Measurements from ENCODE around the gene RFWD3.

The RFWD3 gene

DNA sequence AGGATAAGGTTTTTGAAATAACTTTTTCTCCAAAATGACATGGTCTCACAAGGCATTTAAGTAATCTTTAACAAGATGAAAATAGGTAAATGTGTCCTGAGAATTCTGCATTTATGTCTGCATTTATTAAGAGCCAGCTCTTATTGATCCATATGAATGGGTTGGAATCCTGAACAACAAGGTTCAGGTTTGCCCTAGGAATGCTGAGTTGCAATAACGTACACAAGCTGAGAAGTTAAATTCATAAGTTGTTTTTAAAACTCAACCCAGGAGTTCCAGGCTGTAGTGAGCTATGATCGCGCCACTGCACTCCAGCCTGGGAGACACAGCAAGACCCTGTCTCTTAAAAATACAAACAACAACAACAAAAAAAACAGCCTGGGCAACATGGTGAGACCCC is 87.8 kb downstream of the RFWD3 start:
- no peak for DNase-seq (ENCODE audit: low spot score)

DNA sequence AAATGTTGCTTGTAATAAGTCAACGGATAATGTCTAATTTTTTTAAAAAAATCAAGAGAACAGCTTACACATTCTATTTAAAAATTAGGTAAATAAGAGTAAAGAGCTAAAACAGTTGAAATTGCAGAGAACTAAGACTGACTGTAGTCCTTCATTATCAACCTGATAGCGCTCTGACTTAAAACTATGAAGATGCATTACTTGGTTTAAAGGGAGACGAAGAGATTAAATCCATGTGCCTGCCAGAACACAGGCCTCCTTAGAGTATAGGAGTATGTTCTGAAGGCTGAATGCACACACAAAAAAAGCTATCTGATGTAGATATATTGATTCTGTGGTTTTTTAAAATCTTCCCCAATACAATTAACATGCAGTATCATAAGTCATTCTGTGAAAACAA is 88.2 kb downstream of the RFWD3 start:
- DNase-seq (ENCODE audit: low spot score): no peak

DNA sequence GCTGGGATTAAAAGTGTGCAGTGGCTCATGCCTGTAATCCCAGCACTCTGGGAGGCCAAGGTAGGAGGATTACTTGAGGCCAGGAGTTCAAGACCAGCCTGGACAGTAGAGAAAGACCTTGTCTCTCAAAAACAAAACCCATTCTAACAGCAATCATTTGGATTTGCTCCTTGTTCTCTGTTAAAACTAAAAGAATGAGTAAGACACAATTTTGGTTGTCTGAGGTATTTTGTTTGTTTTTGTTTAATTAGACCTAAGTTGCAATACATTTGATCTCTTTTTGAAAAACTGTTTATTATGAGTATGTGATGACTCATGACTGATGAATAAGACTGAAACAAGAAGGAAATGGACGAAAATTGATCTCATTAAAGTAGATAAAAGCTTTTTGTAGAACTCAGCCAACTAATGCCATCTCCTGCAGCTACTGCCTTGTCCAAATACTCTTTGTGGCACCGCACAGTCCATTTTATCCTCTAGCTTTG is 88.8 kb downstream of the RFWD3 start:
- DNase-seq (ENCODE audit: low spot score): no peak

DNA sequence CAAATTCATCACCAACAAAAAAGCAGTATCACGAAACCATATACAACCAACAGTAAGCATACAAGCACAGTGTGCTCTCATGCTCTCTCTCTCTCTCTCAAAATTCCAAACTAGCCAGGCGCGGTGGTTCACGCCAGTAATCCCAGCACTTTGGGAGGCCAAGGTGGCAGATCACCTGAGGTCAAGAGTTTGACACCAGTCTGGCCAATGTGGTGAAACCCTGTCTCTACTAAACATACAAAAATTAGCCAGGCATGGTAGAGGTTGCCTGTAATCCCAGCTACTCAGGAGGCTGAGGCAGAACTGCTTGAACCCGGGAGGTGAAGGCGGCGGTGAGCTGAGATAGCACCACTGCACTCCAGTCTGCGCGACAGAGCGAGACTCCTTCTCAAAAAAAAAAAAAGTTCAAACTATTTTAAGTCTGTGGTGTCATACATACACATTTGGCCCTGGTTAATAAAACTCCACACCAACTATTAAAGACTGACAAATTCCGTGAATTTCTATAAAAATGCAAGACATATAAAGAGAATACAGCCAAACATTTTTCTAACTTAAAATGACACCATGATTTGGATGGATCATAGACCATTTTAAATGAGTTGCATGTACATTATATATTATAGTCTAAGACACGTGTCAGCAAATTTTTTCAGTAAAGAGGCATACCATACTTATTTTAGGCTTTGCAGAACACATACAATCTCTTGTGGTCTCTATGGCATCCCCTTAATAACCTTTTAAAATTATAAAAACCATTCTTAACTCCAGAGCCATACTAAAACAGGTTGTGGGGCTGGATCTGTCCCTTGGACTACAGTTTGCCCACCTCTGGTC is 90.7 kb downstream of the RFWD3 start:
- no peak for DNase-seq (ENCODE audit: low spot score)

DNA sequence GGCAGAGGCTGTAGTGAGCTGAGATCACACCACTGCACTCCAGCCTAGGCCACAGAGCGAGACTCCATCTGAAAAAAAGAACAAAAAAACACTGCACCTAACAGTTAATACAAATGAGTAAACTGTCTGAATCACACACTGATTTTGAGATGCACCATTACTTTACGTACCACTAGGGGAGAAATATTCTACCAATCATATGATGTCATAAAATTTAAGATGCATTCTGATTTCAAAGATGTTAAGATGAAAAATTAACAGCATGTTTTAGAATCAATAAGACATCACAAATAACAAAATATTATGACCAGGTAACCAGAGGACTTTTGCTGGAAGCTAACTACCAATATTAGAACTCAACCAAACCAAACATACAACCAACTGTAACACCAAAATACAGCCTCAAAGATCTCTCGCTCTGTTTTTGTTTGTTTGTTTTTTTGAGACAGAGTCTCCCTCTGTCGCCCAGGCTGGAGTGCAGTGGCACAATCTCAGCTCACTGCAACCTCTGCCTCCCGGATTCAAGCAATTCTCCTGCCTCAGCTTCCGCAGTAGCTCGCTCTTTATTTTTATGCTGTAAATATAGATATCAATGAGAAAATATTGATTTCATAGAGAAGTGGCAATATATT is 91.4 kb downstream of the RFWD3 start:
- DNase-seq (ENCODE audit: low spot score): no peak

DNA sequence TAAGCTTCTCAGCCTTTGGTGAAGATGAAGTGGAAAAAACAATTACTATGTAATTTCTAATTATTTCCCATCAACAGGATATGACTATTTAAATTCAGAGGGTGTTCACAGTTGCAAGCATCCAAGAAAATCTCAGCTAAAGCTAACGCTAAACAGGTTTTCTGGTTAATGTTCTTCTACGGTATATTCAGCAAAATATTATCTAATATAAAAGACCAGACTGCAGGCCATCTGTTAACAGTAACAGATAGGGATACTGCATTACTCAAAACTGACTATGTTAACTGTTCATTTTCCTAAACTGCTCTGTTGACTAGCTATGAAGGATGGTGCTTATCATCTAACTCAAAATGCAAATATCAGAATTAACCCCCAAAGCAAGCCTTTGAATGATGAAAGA is 92.5 kb downstream of the RFWD3 start:
- no peak for DNase-seq (ENCODE audit: low spot score)

DNA sequence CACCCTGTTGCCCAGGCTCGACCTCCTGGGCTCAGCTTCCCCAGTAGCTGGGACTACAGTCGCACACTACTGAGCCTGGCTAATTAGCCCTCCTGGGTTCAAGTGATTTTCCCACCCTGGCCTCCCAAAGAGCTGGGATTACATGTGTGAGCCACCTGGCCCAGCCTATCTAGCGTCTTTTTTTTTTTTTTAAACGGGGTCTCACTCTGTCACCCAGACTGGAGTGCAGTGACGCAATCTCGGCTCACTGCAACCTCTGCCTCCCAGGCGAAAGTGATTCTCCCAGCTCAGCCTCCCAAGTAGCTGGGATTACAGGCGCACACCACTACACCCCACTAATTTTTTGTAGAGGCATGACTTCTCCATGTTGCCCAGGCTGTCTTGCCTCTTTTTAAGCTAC is 93.1 kb downstream of the RFWD3 start:
- no peak for DNase-seq (ENCODE audit: low spot score)

Data from CD4-positive, alpha-beta T cell treated with Interleukin-6 at 100 ng/mL for 8 hours (primary cell).